GM21447 (cell line): Measurements from ENCODE around the gene NOS1AP.

ENCODE experiments used
- ATAC-seq: cut with Tn5 transposase; IDR thresholded peaks from one replicate; pipeline ENCODE4 v1.9.1; 2021; ENCODE audit not compliant: unreplicated experiment

Gene NOS1AP

DNA sequence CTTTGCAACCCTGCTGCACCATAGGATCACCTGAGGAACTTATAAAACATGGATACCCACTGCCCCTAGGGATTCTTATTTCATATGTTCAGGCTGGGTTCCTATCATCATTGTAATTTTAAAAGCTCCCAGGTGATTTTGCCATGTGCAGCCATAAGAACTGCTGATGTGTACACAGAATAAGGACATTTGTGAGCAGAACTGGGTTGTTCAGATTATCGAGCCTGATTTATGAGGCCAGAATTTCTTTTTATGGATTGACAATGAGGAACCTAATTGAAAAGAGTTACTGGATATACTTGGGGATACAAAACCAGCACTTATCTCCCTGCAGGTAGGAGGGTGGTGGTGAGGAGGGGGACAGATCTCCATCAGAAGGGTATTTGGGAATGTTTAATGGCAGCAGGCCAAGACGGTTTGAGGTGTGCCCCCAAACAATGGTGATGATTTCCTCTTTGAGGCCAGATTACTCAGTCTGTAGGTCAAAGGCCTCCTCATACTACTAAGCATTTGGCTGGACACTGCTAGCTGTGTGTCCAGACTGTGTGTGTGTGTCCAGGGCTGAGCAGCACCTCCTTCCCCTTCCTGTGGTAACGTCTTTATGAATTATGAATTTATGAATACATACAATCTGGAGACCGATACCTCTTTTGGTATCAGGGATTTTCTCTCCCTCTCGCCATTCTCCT is 18.9 kb downstream of the NOS1AP start:
- no peak for ATAC-seq

DNA sequence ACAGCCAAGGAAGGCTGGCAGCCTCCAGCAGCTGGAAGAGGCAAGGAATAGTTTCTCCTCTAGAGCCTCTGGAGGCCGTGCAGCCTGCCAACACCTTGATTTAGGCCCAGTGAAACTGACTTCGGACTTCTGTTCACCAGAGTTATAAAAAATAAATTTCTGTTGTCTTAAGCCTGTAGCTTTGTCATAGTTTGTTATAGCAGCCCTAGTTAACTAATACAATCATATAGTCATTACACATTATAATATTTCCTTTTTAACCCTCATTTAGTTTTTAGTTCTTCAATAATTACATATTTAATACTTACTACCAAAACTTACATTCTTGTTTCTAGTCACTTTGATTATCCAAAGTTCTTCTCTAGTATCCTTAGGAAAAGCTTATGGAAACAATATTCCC is 20.3 kb downstream of the NOS1AP start:
- ATAC-seq, result no peak

DNA sequence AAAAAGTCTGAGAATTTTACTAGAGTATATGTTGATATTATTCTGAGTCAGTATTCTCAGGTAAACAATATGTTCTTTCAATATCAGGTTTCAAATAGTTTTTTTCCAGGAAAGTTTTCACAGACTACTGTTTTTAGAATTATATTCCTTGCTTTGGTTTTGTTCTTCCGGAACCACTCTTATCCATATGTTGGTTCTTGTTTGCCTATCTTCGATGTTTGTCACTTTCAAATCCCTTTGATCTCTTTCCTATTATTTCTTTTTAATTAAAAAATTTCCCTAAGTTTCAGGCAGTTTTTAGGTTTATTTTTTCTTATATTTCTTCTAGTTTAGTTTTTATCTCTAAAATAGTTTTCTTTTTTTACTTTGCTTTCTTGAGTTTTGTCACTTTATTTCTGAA is 20.9 kb downstream of the NOS1AP start:
- ATAC-seq, result no peak

DNA sequence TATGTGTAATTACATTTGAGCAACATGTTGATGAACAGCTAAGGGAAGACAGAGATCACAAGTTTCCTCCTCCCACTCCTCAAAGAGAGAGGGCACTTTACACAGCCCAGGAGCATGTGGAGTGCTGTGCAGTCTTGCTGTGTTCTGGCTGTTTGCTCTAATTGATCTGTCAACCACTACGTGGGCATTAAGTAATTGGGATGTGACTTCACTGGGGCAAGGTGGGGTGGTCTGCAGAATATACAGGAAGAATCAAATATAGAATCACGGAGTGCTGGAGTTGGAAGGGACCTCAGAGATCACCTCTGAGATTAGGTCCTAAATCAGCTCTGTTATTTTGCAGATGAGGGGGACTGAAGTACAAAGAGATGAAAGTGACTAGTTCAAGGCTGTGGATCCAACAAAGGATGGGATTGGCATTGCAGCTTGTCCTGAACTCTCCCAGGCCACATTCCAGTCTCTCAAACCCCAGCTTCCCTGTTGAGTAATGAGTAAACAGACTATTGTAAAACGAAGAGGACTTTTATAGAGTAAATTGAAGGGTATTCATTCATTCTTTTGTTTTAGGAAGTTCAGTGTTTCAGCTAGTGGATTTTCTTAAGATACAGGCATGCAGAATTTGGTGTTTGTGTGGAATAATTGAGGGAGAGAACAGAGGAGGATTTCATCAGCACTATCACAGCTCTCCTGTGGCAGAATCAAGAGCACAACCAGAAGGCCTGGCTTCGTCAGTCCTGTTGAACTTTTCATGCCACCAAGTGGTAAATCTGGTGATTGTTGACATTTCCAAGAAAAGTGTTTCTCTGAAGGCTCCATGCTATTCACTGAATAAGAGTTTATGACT is 22.4 kb downstream of the NOS1AP start:
- ATAC-seq, result no peak

GRCh38 chr1:162093095-162093494 is 23.6 kb downstream of the NOS1AP start:
- no peak for ATAC-seq

DNA sequence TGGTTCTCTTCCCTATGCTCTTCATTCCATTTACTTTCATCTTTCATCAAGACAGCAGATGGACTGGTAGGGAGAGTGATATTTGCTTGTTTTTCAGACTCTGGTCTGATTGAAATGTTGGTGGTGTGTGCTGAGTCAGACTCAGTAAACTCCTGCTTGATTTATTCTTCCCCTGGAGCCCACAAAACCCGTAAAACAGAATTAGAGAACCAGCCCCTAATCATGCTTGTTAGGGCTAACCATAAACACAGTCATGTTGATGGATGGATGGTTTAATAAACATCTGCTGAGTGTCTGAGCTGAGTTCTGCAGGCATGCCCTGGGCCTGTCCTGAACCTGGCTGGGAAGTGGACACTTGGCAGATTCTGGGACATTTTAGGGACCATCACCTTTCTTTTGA is 24.8 kb downstream of the NOS1AP start:
- ATAC-seq, result no peak

DNA sequence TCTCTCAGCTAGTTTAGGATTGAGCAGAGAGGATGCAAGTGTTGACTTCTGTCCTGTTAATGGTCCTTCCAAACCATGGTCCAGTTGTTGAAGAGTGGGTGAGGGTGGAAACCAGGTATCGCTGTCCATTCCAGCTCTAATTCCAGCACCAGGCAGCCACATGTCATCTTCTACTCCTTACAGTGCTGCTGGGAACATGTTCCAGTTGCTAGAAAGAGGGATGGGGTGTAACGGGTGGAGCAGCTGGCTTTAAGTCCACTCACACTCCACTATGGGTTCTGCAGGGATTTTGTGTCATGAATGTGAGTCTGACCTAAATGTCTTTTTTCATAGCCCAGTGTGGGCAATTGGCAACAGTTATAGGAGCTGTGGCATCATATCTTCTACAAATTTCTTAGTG is 25.2 kb downstream of the NOS1AP start:
- ATAC-seq, result no peak

DNA sequence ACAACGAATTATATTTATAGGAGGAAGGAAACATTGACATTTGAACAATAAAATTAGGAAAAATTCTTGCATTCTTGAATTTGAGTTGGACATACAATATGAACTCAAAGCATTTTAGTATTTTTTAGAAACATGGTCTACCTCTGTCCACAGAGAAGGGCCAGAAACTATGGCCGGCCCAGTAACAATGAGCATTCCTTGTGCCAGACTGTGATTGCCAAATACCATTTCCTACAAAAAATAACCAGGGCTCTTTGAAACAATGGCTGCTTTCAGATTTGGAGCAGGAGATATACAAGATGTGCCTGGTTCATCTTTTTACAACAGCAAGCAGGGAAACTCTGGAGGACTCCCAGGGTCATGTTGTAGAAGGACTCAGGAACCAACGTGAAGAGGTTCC is 38.4 kb downstream of the NOS1AP start:
- no peak for ATAC-seq

DNA sequence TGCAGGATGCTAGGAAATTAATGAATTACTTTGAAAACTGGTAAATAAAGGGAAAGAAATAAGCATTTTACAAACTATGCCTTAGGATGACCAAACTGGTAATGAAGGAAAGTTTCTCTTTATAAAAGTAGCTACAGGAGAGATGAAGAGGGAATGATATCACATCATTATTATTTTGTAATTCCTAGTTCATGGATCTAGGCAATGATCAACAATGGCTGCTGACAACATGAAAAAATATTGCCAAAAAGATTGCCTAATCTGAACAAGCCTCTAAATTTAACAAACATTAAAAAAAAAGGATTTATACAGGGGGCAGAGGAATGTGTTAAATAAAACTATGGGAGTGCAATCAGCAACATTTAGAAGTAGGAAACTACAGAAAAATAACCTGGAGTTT is 38.9 kb downstream of the NOS1AP start:
- ATAC-seq, result no peak

DNA sequence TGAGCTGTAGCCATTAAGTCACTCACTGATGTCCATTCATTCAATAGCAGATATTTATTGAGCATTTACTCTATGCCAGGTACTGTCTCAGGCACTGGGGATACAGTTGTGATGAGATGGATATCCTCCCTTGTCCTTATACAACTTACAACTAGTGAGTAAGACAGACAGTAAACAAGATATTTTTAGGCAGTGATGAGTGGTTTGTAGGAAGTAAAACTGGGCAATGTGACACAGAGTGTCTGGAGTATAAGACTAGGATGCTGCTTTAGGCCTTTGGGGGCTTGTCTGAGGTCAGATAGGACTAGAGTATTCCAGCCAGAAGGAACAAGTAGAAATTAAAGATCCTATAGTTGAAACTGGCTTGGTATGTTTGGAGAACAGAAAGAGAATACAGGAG is 41.4 kb downstream of the NOS1AP start:
- ATAC-seq, result no peak

- ATAC-seq, result no peak
These were observed 42.1 kb downstream of the NOS1AP start for GRCh38 chr1:162111572-162111971.

DNA sequence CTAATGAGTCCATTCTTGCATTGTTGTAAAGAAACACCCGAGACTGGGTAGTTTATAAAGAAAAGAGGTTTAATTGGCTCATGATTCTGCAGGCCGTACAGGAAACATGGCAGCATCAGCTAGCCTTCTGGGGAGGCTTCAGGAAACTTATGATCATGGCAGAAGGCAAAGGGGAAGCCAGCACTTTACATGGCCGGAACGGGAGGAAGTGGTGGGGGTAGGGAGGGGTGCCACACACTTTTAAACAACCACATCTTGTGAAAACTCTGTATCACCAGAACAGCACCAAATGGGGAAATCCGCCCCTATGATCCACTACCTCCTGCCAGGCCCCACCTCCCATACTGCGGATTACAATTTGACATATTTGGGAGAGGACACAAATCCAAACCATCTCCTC is 43.9 kb downstream of the NOS1AP start:
- no peak for ATAC-seq

GRCh38 chr1:162117039-162117774 is 47.7 kb downstream of the NOS1AP start:
- ATAC-seq, result no peak

- no peak for ATAC-seq
These were observed 48.6 kb downstream of the NOS1AP start for GRCh38 chr1:162118063-162118462.

- no peak for ATAC-seq
These were observed 59.3 kb downstream of the NOS1AP start for GRCh38 chr1:162128693-162129356.

- ATAC-seq, result no peak
These were observed 60.8 kb downstream of the NOS1AP start for GRCh38 chr1:162130308-162130707.

GRCh38 chr1:162131400-162132321 is 62.2 kb downstream of the NOS1AP start:
- ATAC-seq, result no peak

DNA sequence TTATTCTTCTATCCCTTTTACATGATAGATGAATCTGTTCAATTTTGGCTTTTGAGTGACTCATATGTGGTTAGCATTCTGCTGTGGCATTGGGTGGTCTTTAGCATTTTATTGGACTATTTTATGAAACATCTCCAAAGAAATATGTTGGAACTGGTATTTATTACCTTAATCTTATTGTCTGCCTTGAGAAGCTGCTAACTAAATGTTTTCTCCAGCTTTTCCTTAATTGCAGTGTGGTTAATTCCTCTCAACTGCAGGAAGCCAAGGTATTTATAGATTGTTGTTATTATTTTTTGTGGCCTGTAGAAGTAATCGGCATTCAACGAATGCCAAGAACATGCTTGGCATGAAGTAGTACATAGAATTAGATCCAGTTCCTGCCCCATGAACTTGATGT is 64.1 kb downstream of the NOS1AP start:
- no peak for ATAC-seq

DNA sequence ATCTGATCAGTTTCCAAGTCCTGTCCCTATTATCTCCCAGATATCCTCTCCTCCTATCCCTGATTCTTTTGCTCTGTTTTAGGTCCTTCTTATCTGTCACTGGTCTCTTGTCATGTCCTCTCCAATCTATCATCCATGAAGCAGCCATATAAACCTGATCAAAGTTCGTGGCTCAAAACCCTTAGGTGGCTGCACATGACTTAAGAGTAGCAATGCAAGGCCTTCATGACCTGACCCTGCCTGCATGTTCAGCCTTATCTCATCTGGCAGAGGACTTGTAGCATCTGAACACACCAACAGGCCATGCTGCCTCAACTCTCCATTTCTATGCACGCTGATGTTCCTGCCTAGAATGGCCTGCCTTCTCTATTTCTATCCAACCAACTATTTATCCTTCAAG is 65.2 kb downstream of the NOS1AP start:
- no peak for ATAC-seq

DNA sequence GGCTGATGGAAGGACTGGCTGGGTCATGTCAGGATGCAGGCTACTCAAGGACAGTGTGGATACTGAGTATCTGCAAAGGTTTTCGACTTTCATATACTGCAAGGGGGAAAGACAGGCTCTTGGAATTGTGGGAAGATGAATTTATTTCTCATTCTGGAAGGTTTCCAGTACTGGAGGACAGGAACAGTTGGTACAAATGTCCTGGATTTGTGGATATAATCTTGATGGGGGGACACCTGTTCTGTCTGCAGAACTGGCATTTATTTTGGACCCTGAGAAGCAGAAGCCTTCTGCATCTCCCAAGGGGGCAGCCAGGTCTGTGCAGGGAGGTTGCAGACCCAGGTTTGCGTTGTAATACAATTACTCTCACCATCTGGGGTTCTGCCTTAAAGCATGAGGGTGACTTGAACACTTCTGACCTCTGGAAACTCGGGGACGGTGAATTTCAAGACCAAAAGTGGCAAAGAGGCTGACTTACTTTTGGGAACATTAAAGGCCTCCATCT is 65.8 kb downstream of the NOS1AP start:
- ATAC-seq, result no peak
